HFFc6 (cell line): ENCODE measurements around the gene TUBB2B. TPM values are rescaled to one million over a fixed set of nuclear protein-coding genes. Genes with fewer than 3 reads are reported as not detected.
"Not testable (repeated sequence)": the region's sequence is repeated elsewhere in the genome, so short reads cannot be mapped to it uniquely, and the experiment has no call there.

Experiments used
- DNase-seq: peaks from one replicate; pipeline ENCODE4 v3.0.0-alpha.2; 2018
- H3K27ac Mint-ChIP-seq: 2 replicates; pipeline ENCODE4 v1.8.0; 2020; ENCODE audit warnings: mild to moderate bottlenecking, mixed read lengths
- H3K27me3 Mint-ChIP-seq: 2 replicates; pipeline ENCODE4 v1.8.0; 2021; ENCODE audit warnings: mild to moderate bottlenecking, moderate library complexity, mixed read lengths; ENCODE audit not compliant: insufficient read depth
- H3K36me3 Mint-ChIP-seq: 2 replicates; pipeline ENCODE4 v1.8.0; 2021; ENCODE audit warnings: low read depth, mixed read lengths
- H3K4me1 Mint-ChIP-seq: 2 replicates; pipeline ENCODE4 v1.8.0; 2020; ENCODE audit warnings: low read depth, mixed read lengths
- H3K4me3 Mint-ChIP-seq: 2 replicates; pipeline ENCODE4 v1.8.0; 2020; ENCODE audit warnings: mild to moderate bottlenecking, moderate library complexity, mixed read lengths
- H3K9me3 Mint-ChIP-seq: 2 replicates; pipeline ENCODE4 v1.8.0; 2020; ENCODE audit warnings: mild to moderate bottlenecking, mixed read lengths
- CTCF ChIP-seq: fragments of 200-600 bp; sonication (generic); IDR thresholded peaks from 2 replicates; pipeline ENCODE4 v1.5.0; 2021; ENCODE audit warnings: antibody characterized with exemption, mild to moderate bottlenecking
- total RNA-seq, 6 experiments: library from RNA; stranded (reverse); fragmentation: NEBNext Ultra II Directional; extraction: Animal tissue kit (Norgen Biotek cat#: 25700); gene quantifications; 2 replicates in 1 of 6; 3 replicates in 5 of 6; pipeline ENCODE4 v1.2.3, GENCODE V29; 2021

TUBB2B gene
- total RNA-seq, 6 experiments from 2014 or later: 0.14 to 1.3 (median 0.90) TPM

GRCh38 chr6:3244003-3244831, 16.8 kb upstream of the TUBB2B start:
- Mint-ChIP-seq H3K27me3 (peaks cover 8% of the 10 kb centered on the region), H3K4me3 (no peak overlapping the region), H3K36me3 (peaks cover 6% of the 10 kb centered on the region; the same call in 1 of the 2 replicates), H3K27ac (no peak overlapping the region), H3K9me3 (no peaks in the 10 kb centered on the region; the same call in 1 of the 2 replicates), H3K4me1 (peaks cover 29% of the 10 kb centered on the region)
- no peak for TF ChIP-seq CTCF
- DNase-seq: no peak

GRCh38 chr6:3242768-3243167, 15.3 kb upstream of the TUBB2B start:
- H3K36me3 Mint-ChIP-seq: peaks cover 6% of the 10 kb centered on the region; the same call in 1 of the 2 replicates
- H3K27me3 Mint-ChIP-seq: peaks cover 11% of the 10 kb centered on the region
- TF ChIP-seq CTCF: no peak
- H3K9me3 Mint-ChIP-seq: no peaks in the 10 kb centered on the region; the same call in 1 of the 2 replicates
- H3K27ac Mint-ChIP-seq: no peak overlapping the region
- no peak for DNase-seq
- H3K4me1 Mint-ChIP-seq: peaks cover 18% of the 10 kb centered on the region
- no peak overlapping the region for H3K4me3 Mint-ChIP-seq

GRCh38 chr6:3241745-3242144, 14.3 kb upstream of the TUBB2B start:
- not testable (repeated sequence) for H3K36me3 Mint-ChIP-seq, H3K9me3 Mint-ChIP-seq, H3K4me3 Mint-ChIP-seq, DNase-seq, H3K27ac Mint-ChIP-seq, H3K4me1 Mint-ChIP-seq
- peaks cover 15% of the 10 kb centered on the region for H3K27me3 Mint-ChIP-seq

- no peak for TF ChIP-seq CTCF
- no peak overlapping the region for H3K4me3 Mint-ChIP-seq
- no peak overlapping the region for H3K27ac Mint-ChIP-seq
- H3K27me3 Mint-ChIP-seq: peaks cover 23% of the 10 kb centered on the region
- peaks cover 6% of the 10 kb centered on the region; the same call in 1 of the 2 replicates for H3K36me3 Mint-ChIP-seq
- no peaks in the 10 kb centered on the region; the same call in 1 of the 2 replicates for H3K4me1 Mint-ChIP-seq
- no peaks in the 10 kb centered on the region; the same call in 1 of the 2 replicates for H3K9me3 Mint-ChIP-seq
- no peak for DNase-seq
Observed at GRCh38 chr6:3240595-3240994, 13.1 kb upstream of the TUBB2B start.

GRCh38 chr6:3239110-3239830, 11.8 kb upstream of the TUBB2B start:
- Mint-ChIP-seq H3K4me1 (no peaks in the 10 kb centered on the region; the same call in 1 of the 2 replicates), H3K36me3 (peaks cover 4% of the 10 kb centered on the region; the same call in 1 of the 2 replicates), H3K4me3 (no peak overlapping the region), H3K9me3 (no peaks in the 10 kb centered on the region; the same call in 1 of the 2 replicates), H3K27ac (no peak overlapping the region), H3K27me3 (peaks cover 35% of the 10 kb centered on the region)
- DNase-seq: no peak
- peak; percentile 35; the same call in 1 of the 2 replicates for TF ChIP-seq CTCF
